AG09309 (cell line): ENCODE data around the gene BLACAT1.
A peak's percentile ranks its signal among the peaks of the same experiment; 100 is the strongest.
"Not testable (repeated sequence)": the region's sequence is repeated elsewhere in the genome, so short reads cannot be mapped to it uniquely, and the experiment has no call there.

Source experiments
- DNase-seq: peaks from one replicate; pipeline ENCODE4 v3.0.0-alpha.2; 2010; ENCODE audit warnings: low read depth
- H3K4me3 ChIP-seq: 2 replicates; pipeline ENCODE4 v1.5.1; 2011; ENCODE audit warnings: mild to moderate bottlenecking, low read depth, low read length, moderate library complexity; ENCODE audit not compliant: control insufficient read depth
- CTCF ChIP-seq: IDR thresholded peaks from 2 replicates; pipeline ENCODE4 v1.5.1; 2011; ENCODE audit warnings: mild to moderate bottlenecking, low read depth, low read length, inconsistent platforms; ENCODE audit not compliant: insufficient read depth, control insufficient read depth; ENCODE audit errors: missing control alignments

BLACAT1 gene

GRCh38 chr1:205484985-205485967, 29.4 kb upstream of the BLACAT1 start:
- no peak for DNase-seq
- H3K4me3 ChIP-seq: no peak overlapping the region
- TF ChIP-seq CTCF: peak; percentile 92

DNA sequence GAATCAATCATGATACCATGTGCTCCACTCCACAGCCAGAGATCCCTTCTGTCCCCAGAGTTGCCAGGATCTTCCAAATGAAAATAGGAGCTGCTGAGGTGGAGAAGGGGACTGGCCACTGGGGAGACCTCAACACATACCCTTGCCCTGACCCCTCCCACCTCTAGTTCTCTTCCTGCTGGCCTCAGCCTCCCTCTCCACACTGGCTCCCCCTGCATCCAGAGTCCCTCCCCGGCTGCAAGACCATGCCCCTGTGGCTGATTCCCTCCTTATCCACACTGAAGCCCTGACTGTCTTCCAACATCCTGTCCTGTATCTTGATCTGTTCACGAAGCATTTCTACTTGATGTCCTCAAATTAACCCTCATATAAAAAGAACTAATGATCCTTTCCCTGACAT, 27.5 kb upstream of the BLACAT1 start:
- no peak for DNase-seq
- no peak for TF ChIP-seq CTCF
- no peak overlapping the region for H3K4me3 ChIP-seq

DNA sequence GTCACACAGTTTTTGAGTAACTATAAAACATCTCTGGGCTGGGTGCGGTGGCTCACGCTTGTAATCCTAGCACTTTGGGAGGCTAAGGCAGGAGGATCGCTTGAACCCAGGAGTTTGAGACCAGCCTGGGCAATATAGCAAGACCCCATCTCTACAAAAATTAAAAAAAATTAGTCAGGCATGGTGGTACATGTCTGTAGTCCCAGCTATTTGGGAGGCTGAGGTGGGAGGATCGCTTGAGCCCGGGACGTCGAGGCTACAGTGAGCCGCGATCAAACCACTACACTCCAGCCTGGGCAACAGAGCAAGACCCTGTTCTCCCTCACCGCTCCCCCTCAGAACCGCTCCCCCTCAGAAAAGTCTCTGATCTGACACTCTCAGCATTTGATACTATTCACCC, 26.7 kb upstream of the BLACAT1 start:
- H3K4me3 ChIP-seq, DNase-seq: not testable (repeated sequence)

GRCh38 chr1:205481629-205482151, 25.8 kb upstream of the BLACAT1 start:
- no peak for TF ChIP-seq CTCF
- no peak overlapping the region for H3K4me3 ChIP-seq
- DNase-seq: peak; percentile 7

DNA sequence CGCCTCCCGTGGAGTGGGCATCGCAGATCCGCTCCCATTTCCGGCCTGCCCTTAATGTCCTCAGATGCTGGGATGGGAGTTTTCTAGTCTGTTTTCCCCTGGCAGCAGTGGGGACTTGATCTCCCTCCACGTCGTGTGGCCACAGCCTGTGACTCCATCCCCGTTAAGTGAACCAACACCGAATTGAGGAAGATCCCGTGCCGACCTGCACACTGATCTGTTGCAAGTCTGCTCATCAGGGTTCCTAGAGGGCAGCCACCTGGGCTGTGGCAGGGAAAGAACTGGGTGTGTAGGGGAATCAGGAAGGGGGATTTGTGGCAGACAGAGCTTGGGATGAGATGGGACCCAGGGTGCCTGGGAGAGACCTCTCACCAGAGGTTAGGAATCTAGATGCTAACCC, 25.4 kb upstream of the BLACAT1 start:
- TF ChIP-seq CTCF: no peak

GRCh38 chr1:205480349-205480985, 24.6 kb upstream of the BLACAT1 start:
- DNase-seq: no peak
- no peak for TF ChIP-seq CTCF
- H3K4me3 ChIP-seq: no peak overlapping the region

More for the DNA sequence above, 25.4 kb upstream of the BLACAT1 start:
- H3K4me3 ChIP-seq: no peak overlapping the region
- no peak for DNase-seq

GRCh38 chr1:205478985-205479384, 23.1 kb upstream of the BLACAT1 start:
- H3K4me3 ChIP-seq, DNase-seq: not testable (repeated sequence)
